Tibial artery (tissue), 4 donors: Measurements from ENCODE around the gene CTU2.

Experiments
- DNase-seq, 2 donors: peaks; one replicate each; pipeline ENCODE4 v3.0.0-alpha.2; 2019
- H3K27ac ChIP-seq, 2 donors: fragments of 200-600 bp; sonication (generic) in 1 of 2; 1 replicate in 1 of 2; 2 replicates in 1 of 2; pipeline ENCODE4 v1.5.1; 2018 to 2019; ENCODE audit warnings: mild to moderate bottlenecking in 1 of 2
- H3K27me3 ChIP-seq, 2 donors: fragments of 200-600 bp; sonication (generic) in 1 of 2; one replicate each; pipeline versions ENCODE4 v1.5.1 to v1.6.0; 2016 to 2019
- H3K36me3 ChIP-seq, 3 donors: fragments of 200-600 bp; sonication (generic) in 2 of 3; one replicate each; pipeline ENCODE4 v1.5.1; 2016 to 2019; ENCODE audit warnings: mild to moderate bottlenecking in 2 of 3
- H3K4me1 ChIP-seq, 4 donors: fragments of 200-600 bp; sonication (generic) in 2 of 4; 1 replicate in 3 of 4; 2 replicates in 1 of 4; pipeline ENCODE4 v1.5.1; 2016 to 2019
- H3K4me3 ChIP-seq, 2 donors: fragments of 200-600 bp; sonication (generic) in 1 of 2; 1 replicate in 1 of 2; 2 replicates in 1 of 2; pipeline ENCODE4 v1.5.1; 2018 to 2019; ENCODE audit warnings: mild to moderate bottlenecking in 2 of 2
- H3K9me3 ChIP-seq, 3 donors: fragments of 200-600 bp; sonication (generic) in 1 of 3; one replicate each; pipeline ENCODE4 v1.5.1; 2016 to 2019
- CTCF ChIP-seq, 2 experiments: fragments of 200-600 bp in 1 of 2; fragments of 450-650 bp in 1 of 2; IDR thresholded peaks; one replicate each; pipeline ENCODE4 v1.5.1; 2017 to 2019; ENCODE audit warnings: antibody characterized with exemption in 2 of 2, mild to moderate bottlenecking in 1 of 2, moderate library complexity in 1 of 2
- intact Hi-C: fragments of 100-400 bp; cut with DNase I; formaldehyde crosslinking; loops from one replicate; pipeline ENCODE4 v1.15.0; 2023; ENCODE audit warnings: low total_unique reads

Gene CTU2

GRCh38 chr16:88735616-88736015 is 29.3 kb downstream of the CTU2 start:
- H3K4me1 ChIP-seq, result peaks cover 0 to 18% (median 4%) of the 10 kb centered on the region in 4 donors
- no peak for TF ChIP-seq CTCF (IDR thresholded peaks at IDR 0.05)
- no peaks in the 10 kb centered on the region for H3K27me3 ChIP-seq
- no peak overlapping the region for H3K4me3 ChIP-seq
- no peaks in the 10 kb centered on the region for H3K9me3 ChIP-seq
- peaks cover 0 to 81% (median 69%) of the 10 kb centered on the region in 3 donors for H3K36me3 ChIP-seq
- intact Hi-C loops, result loop anchor here (2.0 to 10.0 kb wide), 3 partner anchors 49 to 482 kb away; partner anchors contain the start of genes PABPN1L, PIEZO1 and ZNF778
- no peak overlapping the region for H3K27ac ChIP-seq
- no peak for DNase-seq

- Histone ChIP-seq H3K4me3 (no peak overlapping the region), H3K4me1 (peaks cover 0 to 18% (median 4%) of the 10 kb centered on the region in 4 donors), H3K36me3 (peaks cover 0 to 81% (median 69%) of the 10 kb centered on the region in 3 donors), H3K27me3 (no peaks in the 10 kb centered on the region), H3K9me3 (no peaks in the 10 kb centered on the region), H3K27ac (no peak overlapping the region)
- DNase-seq, result no peak
- TF ChIP-seq CTCF (IDR thresholded peaks at IDR 0.05), result no peak
- intact Hi-C loops, result loop anchor here (2.0 to 10.0 kb wide), 3 partner anchors 49 to 481 kb away; partner anchors contain the start of genes PABPN1L, PIEZO1 and ZNF778
Observed at GRCh38 chr16:88736088-88736487, 29.8 kb downstream of the CTU2 start.

GRCh38 chr16:88736496-88736895 is 30.2 kb downstream of the CTU2 start:
- DNase-seq, result no peak
- Histone ChIP-seq H3K27me3 (no peaks in the 10 kb centered on the region), H3K4me1 (peaks cover 0 to 18% (median 4%) of the 10 kb centered on the region in 4 donors), H3K4me3 (no peak overlapping the region), H3K9me3 (no peaks in the 10 kb centered on the region), H3K36me3 (peaks cover 0 to 81% (median 65%) of the 10 kb centered on the region in 3 donors), H3K27ac (no peak overlapping the region)
- no peak for TF ChIP-seq CTCF (IDR thresholded peaks at IDR 0.05)
- intact Hi-C loops, result loop anchor here (2.0 to 10.0 kb wide), 3 partner anchors 48 to 481 kb away; partner anchors contain the start of genes PABPN1L, PIEZO1 and ZNF778

- H3K9me3 ChIP-seq, result no peaks in the 10 kb centered on the region
- H3K36me3 ChIP-seq, result peaks cover 0 to 81% (median 59%) of the 10 kb centered on the region in 3 donors
- DNase-seq, result peak; percentile 65 to 84
- no peak overlapping the region for H3K27ac ChIP-seq
- peaks cover 0 to 18% (median 4%) of the 10 kb centered on the region in 4 donors for H3K4me1 ChIP-seq
- no peak overlapping the region for H3K4me3 ChIP-seq
- no peaks in the 10 kb centered on the region for H3K27me3 ChIP-seq
- intact Hi-C loops, result loop anchor here (2.0 to 10.0 kb wide), 3 partner anchors 47 to 480 kb away; partner anchors contain the start of genes PABPN1L, PIEZO1 and ZNF778
- TF ChIP-seq CTCF (IDR thresholded peaks at IDR 0.05), result peak; percentile 96 to 99
Observed at GRCh38 chr16:88737298-88738150, 31.2 kb downstream of the CTU2 start.

- H3K36me3 ChIP-seq, result peaks cover 0 to 78% (median 50%) of the 10 kb centered on the region in 3 donors
- H3K27me3 ChIP-seq, result no peaks in the 10 kb centered on the region
- intact Hi-C loops, result loop anchor here (5.0 to 10.0 kb wide), 2 partner anchors 126 to 479 kb away; partner anchors contain the start of genes PABPN1L and ZNF778
- no peak overlapping the region for H3K27ac ChIP-seq
- H3K4me3 ChIP-seq, result no peak overlapping the region
- H3K4me1 ChIP-seq, result peaks cover 0 to 20% (median 4%) of the 10 kb centered on the region in 4 donors
- DNase-seq, result no peak
- TF ChIP-seq CTCF (IDR thresholded peaks at IDR 0.05), result no peak
- H3K9me3 ChIP-seq, result no peaks in the 10 kb centered on the region
Observed at GRCh38 chr16:88738151-88739084, 32.1 kb downstream of the CTU2 start.
